Measurements from ENCODE around the gene GALNT10. TPM values are rescaled to one million over a fixed set of nuclear protein-coding genes. Genes with fewer than 3 reads are reported as not detected.
A peak's percentile ranks its signal among the peaks of the same experiment; 100 is the strongest.

The GALNT10 gene
- polyA plus RNA-seq, 1 of the 3 experiments (the other 2 are of a cell fraction) = 56.3 TPM

GRCh38 chr5:154189819-154190594 is 526 bp upstream of the GALNT10 start (continued):
- TF ChIP-seq CHD2 (IDR thresholded peaks at IDR 0.05; ENCODE audit: low read length, partially characterized antibody) = no peak
- no peak for TF ChIP-seq MEF2A (IDR thresholded peaks at IDR 0.05; ENCODE audit: borderline replicate concordance, low read depth)
- no peak for TF ChIP-seq IRF3 (IDR thresholded peaks at IDR 0.05; ENCODE audit: low read depth, low read length)
- no peak; the same call in 1 of the 2 replicates for TF ChIP-seq NFIC (IDR thresholded peaks at IDR 0.05; ENCODE audit: borderline replicate concordance)
- no peak for TF ChIP-seq TCF12 (IDR thresholded peaks at IDR 0.05)
- TF ChIP-seq EZH2phosphoT487 (IDR thresholded peaks at IDR 0.05; ENCODE audit: borderline replicate concordance, low read depth) = no peak
- TF ChIP-seq FOSL2 (IDR thresholded peaks at IDR 0.05; ENCODE audit: borderline replicate concordance, low read depth) = no peak
- TF ChIP-seq RXRA (IDR thresholded peaks at IDR 0.05; ENCODE audit: borderline replicate concordance, low read depth) = no peak
- TF ChIP-seq ZBTB33 (IDR thresholded peaks at IDR 0.05; ENCODE audit: borderline replicate concordance, low read depth) = 0 out of 2 replicates have a peak, but pooled peaks have one; percentile 18

- Histone ChIP-seq H3K9ac (peak overlapping the region; percentile 75), H3K4me1 (ENCODE audit: control insufficient read depth in 1 of 2, insufficient read depth in 2 of 2, low read depth in 1 of 2, low read length in 1 of 2) (peaks cover 19 to 34% of the 10 kb centered on the region in 2 experiments; a peak in 3 of 4 replicates), H3K27me3 (ENCODE audit: insufficient read depth) (no peaks in the 10 kb centered on the region), H3K9me3 (no peaks in the 10 kb centered on the region), H3K9me2 (no peaks in the 10 kb centered on the region), H3K4me3 (ENCODE audit: low read depth in 2 of 2, low read length in 1 of 2) (peak overlapping the region; percentile 88 to 92), H3K27ac (ENCODE audit: low read depth in 2 of 2, low read length in 1 of 2) (peak overlapping the region; percentile 72 to 82; a peak in 2 of 4 replicates), H3K79me2 (ENCODE audit: insufficient read depth) (peaks cover 74% of the 10 kb centered on the region), H2AFZ (ENCODE audit: low read depth) (no peak overlapping the region), H4K20me1 (ENCODE audit: insufficient read depth) (peaks cover 20% of the 10 kb centered on the region), H3K36me3 (replicated peaks in 1 of 2; ENCODE audit: control insufficient read depth in 1 of 2, insufficient read depth in 2 of 2, low read length in 1 of 2) (peaks cover 0 to 13% of the 10 kb centered on the region in 2 experiments), H3K4me2 (peak overlapping the region; percentile 90), H3F3A (replicated peaks; ENCODE audit: insufficient read depth) (peaks cover 21% of the 10 kb centered on the region)
- 35% methylated on average over 10 of the region's 10 CpGs for WGBS (ENCODE audit: low lambda C conversion rate)
- DNase-seq = no peak
- ChIA-PET CTCF (interaction anchor here (1.1 to 4.6 kb wide), 12 partner anchors 11 to 230 kb away, joined by 3 to 55 read pairs (median 5); no protein-coding TSS in a partner anchor), POLR2A (interaction anchor here (0.8 kb wide), 1 partner anchor 153 kb away, joined by 3 read pairs; the partner anchor contains the start of genes FAM114A2 and MFAP3)
- TF ChIP-seq GABPA (IDR thresholded peaks at IDR 0.05; ENCODE audit: low read depth) = no peak
- no peak for TF ChIP-seq POLR2AphosphoS5 (IDR thresholded peaks at IDR 0.05; ENCODE audit: low read depth, low read length)
- TF ChIP-seq TAF1 (IDR thresholded peaks at IDR 0.05; ENCODE audit: borderline replicate concordance, low read depth, low read length) = no peak
- no peak for TF ChIP-seq TCF12 (IDR thresholded peaks at IDR 0.05)
- TF ChIP-seq RFX5 (IDR thresholded peaks at IDR 0.05; ENCODE audit: low read length) = no peak
- TF ChIP-seq TEAD4 (IDR thresholded peaks at IDR 0.05; ENCODE audit: borderline replicate concordance, insufficient read depth) = no peak
- no peak for TF ChIP-seq EZH2phosphoT487 (IDR thresholded peaks at IDR 0.05; ENCODE audit: borderline replicate concordance, low read depth)
- no peak for TF ChIP-seq SIN3A (IDR thresholded peaks at IDR 0.05; ENCODE audit: borderline replicate concordance, low read depth, low read length)
- TF ChIP-seq RAD21 (IDR thresholded peaks at IDR 0.05; ENCODE audit: low read length) = no peak
- no peak for TF ChIP-seq MEF2A (IDR thresholded peaks at IDR 0.05; ENCODE audit: borderline replicate concordance, low read depth)
- TF ChIP-seq EP300 (IDR thresholded peaks at IDR 0.05; ENCODE audit: borderline replicate concordance in 1 of 2, low read depth in 1 of 2, low read length in 1 of 2) = no peak
Measured at GRCh38 chr5:154191467-154192261, 1.1 kb downstream of the GALNT10 start.
